Right lobe of liver (tissue), 6 donors: ENCODE measurements around the gene ASCC3. TPM values are rescaled to one million over a fixed set of nuclear protein-coding genes. Genes with fewer than 3 reads are reported as not detected.

ENCODE experiments used
- ATAC-seq, 4 donors: fragments of 200-7000 bp; cut with Tn5 transposase; one replicate each; pipeline ENCODE4 v1.9.1; 2020; ENCODE audit warnings: mild to moderate bottlenecking in 4 of 4, moderate library complexity in 4 of 4
- DNase-seq, 3 donors: peaks; one replicate each; pipeline ENCODE4 v3.0.0-alpha.2; 2020
- H3K27ac ChIP-seq, 3 donors: fragments of 200-600 bp; one replicate each; pipeline ENCODE4 v1.8.0; 2022
- H3K27me3 ChIP-seq, 2 donors: fragments of 200-600 bp; one replicate each; pipeline ENCODE4 v1.8.0; 2022
- H3K36me3 ChIP-seq, 4 donors: fragments of 200-600 bp; sonication (generic) in 1 of 4; one replicate each; pipeline versions ENCODE4 v1.5.1 to v1.8.0; 2017 to 2022; ENCODE audit warnings: control low read depth in 1 of 4
- H3K4me1 ChIP-seq, 4 donors: fragments of 200-600 bp; sonication (generic) in 1 of 4; one replicate each; pipeline versions ENCODE4 v1.5.1 to v1.8.0; 2017 to 2022; ENCODE audit warnings: control low read depth in 1 of 4
- H3K4me3 ChIP-seq, 3 donors: fragments of 200-600 bp; one replicate each; pipeline ENCODE4 v1.8.0; 2022
- H3K9me3 ChIP-seq, 4 donors: fragments of 200-600 bp; sonication (generic) in 1 of 4; one replicate each; pipeline versions ENCODE4 v1.5.1 to v1.8.0; 2017 to 2022; ENCODE audit warnings: control low read depth in 1 of 4
- CTCF ChIP-seq, 4 donors: fragments of 200-600 bp in 3 of 4; fragments of 450-650 bp in 1 of 4; IDR thresholded peaks; one replicate each; pipeline versions ENCODE4 v1.5.1 to v1.8.0; 2016 to 2022; ENCODE audit warnings: antibody characterized with exemption in 4 of 4, mild to moderate bottlenecking in 2 of 4
- POLR2A ChIP-seq: fragments of 450-650 bp; IDR thresholded peaks from one replicate; pipeline ENCODE4 v1.6.1; 2017; ENCODE audit warnings: antibody characterized with exemption, mild to moderate bottlenecking
- WGBS: methylation state at CpG from one replicate; pipeline ENCODE4 v1.1.6; 2018; ENCODE audit warnings: low coverage, low lambda C conversion rate; ENCODE audit not compliant: insufficient coverage; ENCODE audit errors: missing lambda C conversion rate; 5-methylcytosine and 5-hydroxymethylcytosine counted together
- intact Hi-C, 2 donors: fragments of 100-400 bp; cut with DNase I; formaldehyde crosslinking; loops; one replicate each; pipeline versions ENCODE4 v1.11.2 to v1.14.1; 2022
- total RNA-seq, 6 experiments: library from RNA; depleted of rRNA in 2 of 6; stranded (reverse); fragments of >200 nt in 2 of 6; fragmentation: NEBNext Ultra II Directional in 3 of 6; extraction: Animal tissue kit (Norgen Biotek cat#: 25700) in 3 of 6; gene quantifications; one replicate each; pipeline versions ENCODE4 v1.1.0 to v1.2.4, GENCODE V29; 2016 to 2023
- donor health status: DM: no; HTN: yes; CAD: no.
- donor health status: DM: no; HTN: no; CAD: no.
- donor health status: DM: no; HTN: no; CAD: no.
- donor health status: DM: no; HTN: yes; CAD: no.
- donor health status: DM: no; HTN: yes; CAD: no.

The ASCC3 gene
- total RNA-seq, 6 experiments from 2014 or later = 17.0 to 28.2 (median 24.9) TPM

GRCh38 chr6:100518588-100518987 is 362.5 kb downstream of the ASCC3 start:
- H3K9me3 ChIP-seq = no peaks in the 10 kb centered on the region
- H3K4me1 ChIP-seq = peaks cover 0 to 11% (median 5%) of the 10 kb centered on the region in 4 donors
- intact Hi-C loops = no loop called here
- H3K27ac ChIP-seq = no peak overlapping the region
- TF ChIP-seq POLR2A (no peak), CTCF (IDR thresholded peaks at IDR 0.05) (no peak)
- H3K27me3 ChIP-seq = no peaks in the 10 kb centered on the region
- H3K4me3 ChIP-seq = no peak overlapping the region
- WGBS = 63% methylated on average over 1 of the region's 1 CpG
- peaks cover 0 to 6% (median 1%) of the 10 kb centered on the region in 4 donors for H3K36me3 ChIP-seq
- DNase-seq = no peak
- ATAC-seq = no peak

GRCh38 chr6:100517633-100518032 is 363.5 kb downstream of the ASCC3 start:
- no peaks in the 10 kb centered on the region for H3K27me3 ChIP-seq
- peaks cover 0 to 11% (median 5%) of the 10 kb centered on the region in 4 donors for H3K4me1 ChIP-seq
- WGBS = 43% methylated on average over 1 of the region's 1 CpG
- peak in 2 of 4 donors; percentile 64 to 67 for ATAC-seq
- intact Hi-C loops = no loop called here
- no peak overlapping the region for H3K4me3 ChIP-seq
- H3K9me3 ChIP-seq = no peaks in the 10 kb centered on the region
- DNase-seq = no peak
- H3K36me3 ChIP-seq = peaks cover 0 to 6% (median 1%) of the 10 kb centered on the region in 4 donors
- TF ChIP-seq POLR2A (no peak), CTCF (IDR thresholded peaks at IDR 0.05) (no peak)
- H3K27ac ChIP-seq = no peak overlapping the region

GRCh38 chr6:100517106-100517505 is 364.0 kb downstream of the ASCC3 start:
- TF ChIP-seq CTCF (IDR thresholded peaks at IDR 0.05) (no peak), POLR2A (no peak)
- intact Hi-C loops = no loop called here
- 98% methylated on average over 4 of the region's 4 CpGs for WGBS
- H3K27ac ChIP-seq = no peak overlapping the region
- DNase-seq = no peak
- H3K9me3 ChIP-seq = no peaks in the 10 kb centered on the region
- peaks cover 0 to 11% (median 5%) of the 10 kb centered on the region in 4 donors for H3K4me1 ChIP-seq
- no peaks in the 10 kb centered on the region for H3K27me3 ChIP-seq
- no peak for ATAC-seq
- peaks cover 0 to 7% (median 2%) of the 10 kb centered on the region in 4 donors for H3K36me3 ChIP-seq
- H3K4me3 ChIP-seq = no peak overlapping the region

- Histone ChIP-seq H3K27ac (no peak overlapping the region), H3K4me3 (no peak overlapping the region), H3K9me3 (no peaks in the 10 kb centered on the region), H3K4me1 (peaks cover 0 to 11% (median 5%) of the 10 kb centered on the region in 4 donors), H3K36me3 (peaks cover 0 to 17% (median 2%) of the 10 kb centered on the region in 4 donors), H3K27me3 (no peaks in the 10 kb centered on the region)
- intact Hi-C loops = no loop called here
- DNase-seq (no peak), ATAC-seq (no peak)
- TF ChIP-seq CTCF (IDR thresholded peaks at IDR 0.05) (no peak), POLR2A (no peak)
- WGBS = 100% methylated on average over 3 of the region's 3 CpGs
Measured at GRCh38 chr6:100514660-100515059, 366.5 kb downstream of the ASCC3 start.
